AG09309 (cell line): ENCODE measurements around the gene B3GALT5.

Experiments
- DNase-seq: peaks from one replicate; pipeline ENCODE4 v3.0.0-alpha.2; 2010; ENCODE audit warnings: low read depth
- H3K4me3 ChIP-seq: 2 replicates; pipeline ENCODE4 v1.5.1; 2011; ENCODE audit warnings: mild to moderate bottlenecking, low read depth, low read length, moderate library complexity; ENCODE audit not compliant: control insufficient read depth
- CTCF ChIP-seq: IDR thresholded peaks from 2 replicates; pipeline ENCODE4 v1.5.1; 2011; ENCODE audit warnings: mild to moderate bottlenecking, low read depth, low read length, inconsistent platforms; ENCODE audit not compliant: insufficient read depth, control insufficient read depth; ENCODE audit errors: missing control alignments

The B3GALT5 gene

GRCh38 chr21:39710866-39711265 is 98.1 kb downstream of the B3GALT5 start:
- TF ChIP-seq CTCF: no peak
- no peak for DNase-seq
- H3K4me3 ChIP-seq: no peak overlapping the region

GRCh38 chr21:39712273-39712672 is 99.5 kb downstream of the B3GALT5 start:
- no peak for DNase-seq
- no peak overlapping the region for H3K4me3 ChIP-seq
- no peak for TF ChIP-seq CTCF

- DNase-seq: no peak
- TF ChIP-seq CTCF: peak; percentile 3
- no peak overlapping the region for H3K4me3 ChIP-seq
Observed at GRCh38 chr21:39712976-39713375, 100.2 kb downstream of the B3GALT5 start.

- no peak for DNase-seq
- TF ChIP-seq CTCF: no peak
- H3K4me3 ChIP-seq: no peak overlapping the region
Observed at GRCh38 chr21:39713905-39714304, 101.2 kb downstream of the B3GALT5 start.

GRCh38 chr21:39714331-39714730 is 101.6 kb downstream of the B3GALT5 start:
- TF ChIP-seq CTCF: no peak
- DNase-seq: no peak
- H3K4me3 ChIP-seq: no peak overlapping the region

GRCh38 chr21:39715804-39716397 is 103.2 kb downstream of the B3GALT5 start:
- peak; percentile 68 for TF ChIP-seq CTCF
- peak; percentile 11 for DNase-seq
- no peak overlapping the region for H3K4me3 ChIP-seq
